NCI-H2227 (cell line): ENCODE results near the gene ESRP2.

ENCODE experiments used
- DNase-seq: peaks from one replicate; lab custom pipeline; 2025; ENCODE audit not compliant: unreplicated experiment; lab: John Stamatoyannopoulos, UW

ESRP2 gene

DNA sequence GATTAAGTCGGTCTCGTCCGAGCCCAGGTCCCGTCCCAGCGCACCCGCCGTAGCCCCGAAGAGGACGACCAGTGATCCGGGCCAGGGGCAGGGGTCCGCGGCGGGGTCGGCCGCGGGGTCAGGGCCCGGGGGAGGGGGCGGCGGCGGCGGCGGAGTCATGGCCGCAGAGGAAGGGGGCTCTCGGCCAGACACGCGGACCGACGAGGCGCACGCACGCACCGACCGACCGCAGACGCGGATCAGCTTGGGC, at the start of gene ESRP2:
Gene ESRP2 (minus strand): TSS at position 241 of the 250 bp plus-strand sequence. CDS start 82 bp downstream, at position 159.
- DNase-seq: no peak

DNA sequence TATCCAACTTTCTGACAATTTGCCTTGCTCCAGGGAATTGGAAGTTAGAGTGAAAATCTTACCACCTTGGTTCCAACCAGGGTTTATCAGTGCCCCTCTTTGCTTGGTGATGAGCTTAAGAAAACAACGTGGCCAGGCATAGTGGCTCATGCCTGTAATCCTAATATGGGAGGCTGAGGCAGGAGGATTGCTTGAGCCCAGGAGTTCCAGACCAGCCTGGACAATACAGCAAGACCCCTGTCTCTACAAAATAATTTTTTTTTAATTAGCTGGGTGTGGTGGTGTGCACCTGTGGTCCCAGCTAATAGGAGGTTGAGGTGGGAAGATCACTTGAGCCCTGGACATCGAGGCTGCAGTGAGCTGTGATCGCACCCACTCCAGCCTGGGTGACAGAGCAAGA, 49.8 kb upstream of the ESRP2 start:
- no peak for DNase-seq

GRCh38 chr16:68284847-68285246, 48.9 kb upstream of the ESRP2 start:
- no peak for DNase-seq

- DNase-seq: no peak
Measured at GRCh38 chr16:68283801-68284598, 48.1 kb upstream of the ESRP2 start.

GRCh38 chr16:68283346-68283745, 47.4 kb upstream of the ESRP2 start:
- DNase-seq: no peak

DNA sequence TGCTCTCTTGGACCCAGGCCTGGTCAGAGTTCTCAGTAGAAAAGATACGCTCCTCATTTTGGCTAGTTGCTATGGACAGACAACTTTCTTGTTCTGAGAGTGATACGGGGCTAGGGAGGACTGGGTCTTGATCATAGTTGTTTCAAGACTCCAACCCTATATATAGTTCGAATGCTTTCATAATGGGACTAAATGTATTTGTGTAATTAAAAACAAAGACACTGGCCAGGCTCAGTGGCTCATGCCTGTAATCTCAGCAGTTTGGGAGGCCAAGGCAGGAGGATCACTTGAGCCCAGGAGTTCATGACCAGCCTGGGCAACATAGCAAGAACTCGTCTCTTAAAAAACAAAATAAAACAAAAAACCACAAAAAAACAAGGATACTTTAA, 46.1 kb upstream of the ESRP2 start:
- DNase-seq: no peak

- no peak for DNase-seq
Measured at GRCh38 chr16:68281368-68282063, 45.6 kb upstream of the ESRP2 start.

DNA sequence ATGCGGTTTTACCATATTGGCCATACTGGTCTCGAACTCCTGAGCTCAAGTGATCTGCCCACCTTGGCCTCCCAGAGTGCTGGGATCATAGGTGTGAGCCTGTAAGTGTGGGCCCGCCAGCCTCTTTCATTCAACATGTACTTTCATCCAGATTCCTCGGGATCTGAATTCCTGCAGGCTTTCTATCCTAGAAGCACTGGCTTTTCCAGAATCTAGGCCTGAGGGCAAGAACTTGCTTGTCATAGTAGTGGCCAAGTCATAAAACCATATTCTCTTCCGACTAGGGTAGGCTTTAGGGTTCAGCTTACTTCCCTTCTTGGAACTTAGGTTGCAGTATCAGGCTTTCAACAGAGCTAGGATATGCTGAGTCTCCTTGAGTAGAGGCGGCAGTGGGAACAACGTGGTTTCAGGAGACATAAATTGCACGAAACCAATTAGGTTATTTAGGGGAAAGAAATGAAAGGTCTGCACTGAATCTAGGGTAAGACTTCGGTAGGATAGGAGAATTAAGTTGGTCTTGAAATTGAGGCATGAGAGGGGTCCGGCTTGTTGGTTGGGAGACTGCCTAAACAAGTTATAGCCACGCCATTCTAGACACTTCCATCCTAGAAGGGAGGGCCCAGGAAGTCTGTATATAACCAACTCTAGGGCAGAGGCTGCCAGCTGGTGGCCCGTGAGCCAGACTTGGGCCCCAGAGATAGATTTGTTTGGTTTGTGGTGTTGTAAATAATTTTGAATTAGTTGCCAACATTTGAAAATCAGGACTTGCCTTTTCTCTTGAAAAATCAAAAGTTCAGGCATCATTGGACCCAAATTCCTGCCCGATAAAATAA, 44.0 kb upstream of the ESRP2 start:
- DNase-seq: no peak

- DNase-seq: no peak
Measured at GRCh38 chr16:68276223-68276622, 40.3 kb upstream of the ESRP2 start.

DNA sequence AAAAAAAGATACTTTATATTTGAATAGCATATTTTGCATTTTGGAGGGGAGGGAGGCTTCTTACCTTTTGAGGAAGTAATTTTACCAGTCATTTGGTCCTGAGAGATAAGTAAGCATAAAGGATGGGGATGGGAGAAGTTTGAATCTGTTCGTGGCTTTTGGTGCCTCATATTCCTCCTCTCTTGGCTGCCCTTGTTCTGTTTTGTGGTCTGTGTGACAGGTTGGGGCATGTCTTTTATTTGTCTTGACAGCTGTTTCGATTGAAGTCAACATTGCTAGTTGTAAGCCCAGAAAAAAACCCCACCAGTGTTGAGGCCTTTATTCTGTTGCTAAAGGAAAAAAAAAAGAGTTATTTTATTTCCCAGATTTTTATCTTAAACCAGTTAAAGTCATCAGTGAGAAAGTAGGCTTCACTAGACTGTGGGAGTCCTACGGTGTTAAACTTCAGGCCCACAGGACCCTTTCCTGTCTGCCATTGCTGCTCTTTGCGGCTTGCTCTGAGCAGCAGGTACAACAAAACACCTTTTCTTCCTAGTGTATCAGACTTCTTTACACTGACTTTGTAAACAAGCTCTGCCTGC, 39.8 kb upstream of the ESRP2 start:
- no peak for DNase-seq

DNA sequence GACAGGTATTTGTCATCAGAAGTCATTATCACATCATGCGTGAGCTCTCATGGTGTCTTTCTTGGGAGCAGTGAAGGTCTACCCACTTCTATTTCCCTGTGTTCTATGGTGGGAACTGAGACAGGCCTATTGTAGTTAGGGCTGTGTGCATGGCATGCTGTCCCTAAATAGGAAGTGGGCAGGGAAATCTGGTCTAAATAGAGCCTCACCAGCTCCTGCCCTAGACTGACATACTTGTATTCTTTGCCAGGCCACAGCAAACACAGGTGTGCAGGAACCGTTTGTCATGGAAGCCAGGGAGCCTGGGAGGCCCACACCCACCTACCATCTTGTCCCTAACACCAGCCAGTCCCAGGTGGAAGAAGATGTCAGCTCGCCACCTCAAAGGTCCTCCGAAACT, 38.5 kb upstream of the ESRP2 start:
- no peak for DNase-seq

GRCh38 chr16:68273896-68274295, 38.0 kb upstream of the ESRP2 start:
- DNase-seq: no peak

- DNase-seq: no peak
Measured at GRCh38 chr16:68273459-68273858, 37.5 kb upstream of the ESRP2 start.

GRCh38 chr16:68272507-68273209, 36.7 kb upstream of the ESRP2 start:
- no peak for DNase-seq

DNA sequence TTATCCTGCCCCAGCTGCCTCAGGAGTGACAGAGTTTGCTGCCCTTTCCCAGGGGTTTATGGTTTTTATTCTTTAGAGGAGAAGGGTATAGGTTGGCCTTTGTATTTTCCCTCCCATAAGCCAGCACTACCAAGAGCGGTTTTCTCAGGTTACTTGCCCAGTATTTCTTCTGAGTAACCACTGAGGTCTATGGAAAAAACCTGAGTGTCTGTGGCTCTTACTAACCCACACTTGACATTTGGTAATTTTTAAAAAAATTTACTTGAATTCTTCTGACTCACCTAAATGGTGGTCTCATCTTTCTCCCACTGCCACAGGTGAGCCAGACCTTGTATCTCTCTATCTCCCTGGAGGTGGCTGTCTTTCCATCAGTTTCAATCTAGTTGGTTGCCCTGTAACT, 34.4 kb upstream of the ESRP2 start:
- no peak for DNase-seq

- DNase-seq: no peak
Measured at GRCh38 chr16:68269793-68270192, 33.9 kb upstream of the ESRP2 start.

DNA sequence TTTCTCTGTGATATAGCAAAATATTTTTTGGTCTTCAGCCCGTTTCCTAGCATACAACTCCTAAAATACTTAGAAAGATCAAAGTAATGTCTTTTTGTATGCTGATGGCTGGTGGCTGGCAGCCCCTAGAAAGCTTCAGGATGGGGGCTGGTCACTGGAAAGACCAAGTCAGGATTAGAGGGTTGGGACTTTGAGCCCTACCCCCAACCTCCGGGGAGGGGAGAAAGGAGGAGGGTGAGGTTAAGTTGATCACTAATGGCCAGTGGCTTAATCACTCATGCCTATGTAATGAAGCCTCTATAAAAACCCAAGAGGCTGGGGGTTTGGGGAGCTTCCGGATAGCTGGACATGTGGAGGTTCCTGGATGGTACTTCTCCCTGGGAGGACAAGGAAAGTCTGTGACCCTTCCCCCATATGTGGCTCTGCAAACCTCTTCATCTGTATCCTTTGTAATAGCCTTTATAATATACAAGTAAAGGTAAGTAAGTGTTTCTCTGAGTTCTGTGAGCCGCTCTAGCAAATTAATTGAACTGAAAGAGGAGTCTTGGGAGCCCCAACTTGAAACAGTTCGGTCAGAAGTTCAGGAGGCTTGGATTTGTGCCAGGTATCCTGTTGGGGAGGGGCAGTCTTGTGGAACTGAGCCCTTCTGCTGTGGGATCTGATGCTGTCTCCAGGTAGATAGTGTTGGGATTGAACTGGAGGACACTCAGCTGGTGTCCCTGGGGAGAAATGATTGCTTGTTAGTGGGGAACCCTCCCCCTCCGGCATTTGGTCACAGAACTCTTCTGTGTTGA, 31.9 kb upstream of the ESRP2 start:
- no peak for DNase-seq

- DNase-seq: peak; percentile 10
Measured at GRCh38 chr16:68265078-68265920, 29.4 kb upstream of the ESRP2 start.
